Gastrocnemius medialis (tissue), 4 donors: ENCODE data around the gene FOLR1.

Experiments used
- POLR2A ChIP-seq, 2 donors: fragments of 450-650 bp; IDR thresholded peaks; one replicate each; pipeline ENCODE4 v1.6.1; 2017; ENCODE audit warnings: antibody characterized with exemption in 2 of 2, mild to moderate bottlenecking in 2 of 2, moderate library complexity in 2 of 2
- TF ChIP-seq, protein P1 (sequence below), 5 experiments: fragments of 450-650 bp in 3 of 5; fragments of 200-600 bp in 2 of 5; sonication (generic) in 2 of 5; IDR thresholded peaks in 4 of 5; conservative IDR thresholded peaks in 1 of 5; 1 replicate in 4 of 5; 2 replicates in 1 of 5; pipeline ENCODE4 v1.5.1; 2016 to 2019; ENCODE audit warnings: antibody characterized with exemption in 5 of 5, mild to moderate bottlenecking in 3 of 5, moderate library complexity in 3 of 5

DNA sequence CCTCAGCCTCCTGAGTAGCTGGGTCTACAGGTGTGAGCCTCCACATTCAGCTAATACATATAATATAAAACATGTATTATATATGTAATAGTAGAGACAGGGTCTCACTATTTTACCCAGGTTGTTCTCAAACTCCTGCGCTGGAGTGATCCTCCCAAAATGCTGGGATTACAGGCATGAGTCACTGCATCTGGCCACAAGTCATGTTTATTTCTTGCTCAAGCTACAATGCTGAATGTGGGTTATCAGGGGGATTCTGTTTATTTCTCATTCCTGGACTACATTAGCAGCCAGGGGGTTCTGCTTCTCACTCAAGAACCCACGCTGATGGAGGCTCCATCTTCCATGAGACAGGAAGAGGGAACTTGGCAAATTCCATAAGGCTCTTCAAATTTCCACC, 31.6 kb upstream of the FOLR1 start:
- TF ChIP-seq, protein P1, sequence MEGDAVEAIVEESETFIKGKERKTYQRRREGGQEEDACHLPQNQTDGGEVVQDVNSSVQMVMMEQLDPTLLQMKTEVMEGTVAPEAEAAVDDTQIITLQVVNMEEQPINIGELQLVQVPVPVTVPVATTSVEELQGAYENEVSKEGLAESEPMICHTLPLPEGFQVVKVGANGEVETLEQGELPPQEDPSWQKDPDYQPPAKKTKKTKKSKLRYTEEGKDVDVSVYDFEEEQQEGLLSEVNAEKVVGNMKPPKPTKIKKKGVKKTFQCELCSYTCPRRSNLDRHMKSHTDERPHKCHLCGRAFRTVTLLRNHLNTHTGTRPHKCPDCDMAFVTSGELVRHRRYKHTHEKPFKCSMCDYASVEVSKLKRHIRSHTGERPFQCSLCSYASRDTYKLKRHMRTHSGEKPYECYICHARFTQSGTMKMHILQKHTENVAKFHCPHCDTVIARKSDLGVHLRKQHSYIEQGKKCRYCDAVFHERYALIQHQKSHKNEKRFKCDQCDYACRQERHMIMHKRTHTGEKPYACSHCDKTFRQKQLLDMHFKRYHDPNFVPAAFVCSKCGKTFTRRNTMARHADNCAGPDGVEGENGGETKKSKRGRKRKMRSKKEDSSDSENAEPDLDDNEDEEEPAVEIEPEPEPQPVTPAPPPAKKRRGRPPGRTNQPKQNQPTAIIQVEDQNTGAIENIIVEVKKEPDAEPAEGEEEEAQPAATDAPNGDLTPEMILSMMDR (IDR thresholded peaks at IDR 0.05 in 4 of 5, conservative IDR thresholded peaks at IDR 0.05 in 1 of 5) = no peak
- no peak for TF ChIP-seq POLR2A (IDR thresholded peaks at IDR 0.05)
